Measurements from ENCODE around the gene BACE1. TPM values are rescaled to one million over a fixed set of nuclear protein-coding genes. Genes with fewer than 3 reads are reported as not detected.

The BACE1 gene
- total and polyA plus RNA-seq, 9 donors = 12.6 to 99.7 (median 30.7) TPM

GRCh38 chr11:117295438-117296137, 20.5 kb downstream of the BACE1 start:
- 83 to 86% (median 83%) methylated on average over 9 of the region's 9 CpGs for WGBS, 3 donors
- Histone ChIP-seq H3K4me3 (no peak overlapping the region), H3K4me1 (ENCODE audit: insufficient read depth) (peaks cover 11% of the 10 kb centered on the region), H3K36me3 (no peaks in the 10 kb centered on the region), H3K9me3 (no peaks in the 10 kb centered on the region), H3K27me3 (no peaks in the 10 kb centered on the region), H3K27ac (no peak overlapping the region)
- intact Hi-C loops (cut with DNase I) = no loop called here
- TF ChIP-seq POLR2A (IDR thresholded peaks at IDR 0.05) (no peak), EP300 (IDR thresholded peaks at IDR 0.05) (no peak), CTCF (IDR thresholded peaks at IDR 0.05) (no peak)
- peak in 1 of 5 donors; percentile 17 for DNase-seq

- Histone ChIP-seq H3K27me3 (no peaks in the 10 kb centered on the region), H3K36me3 (no peaks in the 10 kb centered on the region), H3K9me3 (no peaks in the 10 kb centered on the region), H3K4me1 (ENCODE audit: insufficient read depth) (no peaks in the 10 kb centered on the region), H3K27ac (no peak overlapping the region), H3K4me3 (no peak overlapping the region)
- no peak for TF ChIP-seq POLR2A (IDR thresholded peaks at IDR 0.05)
- TF ChIP-seq CTCF (IDR thresholded peaks at IDR 0.05) = no peak
- TF ChIP-seq EP300 (IDR thresholded peaks at IDR 0.05) = no peak
- WGBS, 3 donors = 88 to 94% (median 93%) methylated on average over 2 of the region's 2 CpGs
- no peak for DNase-seq
- intact Hi-C loops (cut with DNase I) = no loop called here
Observed at GRCh38 chr11:117292616-117293015, 23.4 kb downstream of the BACE1 start.

- H3K4me1 ChIP-seq (ENCODE audit: insufficient read depth) = no peaks in the 10 kb centered on the region
- H3K27me3 ChIP-seq = no peaks in the 10 kb centered on the region
- 88 to 91% (median 89%) methylated on average over 8 of the region's 8 CpGs for WGBS, 3 donors
- H3K9me3 ChIP-seq = no peaks in the 10 kb centered on the region
- no peak within 1 kb of the TSS for H3K4me3 ChIP-seq
- no peak for DNase-seq
- TF ChIP-seq EP300 (IDR thresholded peaks at IDR 0.05) = no peak
- TF ChIP-seq POLR2A (IDR thresholded peaks at IDR 0.05) = no peak
- no peak for TF ChIP-seq CTCF (IDR thresholded peaks at IDR 0.05)
- H3K36me3 ChIP-seq = no peaks in the 10 kb centered on the region
- intact Hi-C loops (cut with DNase I) = no loop called here
- no peak within 1 kb of the TSS for H3K27ac ChIP-seq
Observed at GRCh38 chr11:117290809-117291396, 25.2 kb downstream of the BACE1 start, which contains the start of gene BACE1-AS. Gene BACE1-AS (plus strand): TSS chr11:117291346.

GRCh38 chr11:117289795-117290194, 26.3 kb downstream of the BACE1 start:
- WGBS, 3 donors = 64 to 84% (median 75%) methylated on average over 1 of the region's 1 CpG
- DNase-seq = no peak
- H3K4me3 ChIP-seq = no peak overlapping the region
- H3K36me3 ChIP-seq = no peaks in the 10 kb centered on the region
- H3K27ac ChIP-seq = no peak overlapping the region
- intact Hi-C loops (cut with DNase I) = no loop called here
- H3K4me1 ChIP-seq (ENCODE audit: insufficient read depth) = no peaks in the 10 kb centered on the region
- H3K9me3 ChIP-seq = no peaks in the 10 kb centered on the region
- TF ChIP-seq POLR2A (IDR thresholded peaks at IDR 0.05) = no peak
- no peak for TF ChIP-seq EP300 (IDR thresholded peaks at IDR 0.05)
- no peak for TF ChIP-seq CTCF (IDR thresholded peaks at IDR 0.05)
- H3K27me3 ChIP-seq = no peaks in the 10 kb centered on the region
